GM19372 (cell line): ENCODE measurements around the gene LRRC14B.
A peak's percentile ranks its signal among the peaks of the same experiment; 100 is the strongest.

Experiments
- ATAC-seq: cut with Tn5 transposase; IDR thresholded peaks from one replicate; pipeline ENCODE4 v1.9.1; 2021; ENCODE audit warnings: mild to moderate bottlenecking, low read depth, moderate library complexity; ENCODE audit not compliant: unreplicated experiment

The LRRC14B gene

GRCh38 chr5:172841-173251, 18.4 kb upstream of the LRRC14B start:
- ATAC-seq = no peak

DNA sequence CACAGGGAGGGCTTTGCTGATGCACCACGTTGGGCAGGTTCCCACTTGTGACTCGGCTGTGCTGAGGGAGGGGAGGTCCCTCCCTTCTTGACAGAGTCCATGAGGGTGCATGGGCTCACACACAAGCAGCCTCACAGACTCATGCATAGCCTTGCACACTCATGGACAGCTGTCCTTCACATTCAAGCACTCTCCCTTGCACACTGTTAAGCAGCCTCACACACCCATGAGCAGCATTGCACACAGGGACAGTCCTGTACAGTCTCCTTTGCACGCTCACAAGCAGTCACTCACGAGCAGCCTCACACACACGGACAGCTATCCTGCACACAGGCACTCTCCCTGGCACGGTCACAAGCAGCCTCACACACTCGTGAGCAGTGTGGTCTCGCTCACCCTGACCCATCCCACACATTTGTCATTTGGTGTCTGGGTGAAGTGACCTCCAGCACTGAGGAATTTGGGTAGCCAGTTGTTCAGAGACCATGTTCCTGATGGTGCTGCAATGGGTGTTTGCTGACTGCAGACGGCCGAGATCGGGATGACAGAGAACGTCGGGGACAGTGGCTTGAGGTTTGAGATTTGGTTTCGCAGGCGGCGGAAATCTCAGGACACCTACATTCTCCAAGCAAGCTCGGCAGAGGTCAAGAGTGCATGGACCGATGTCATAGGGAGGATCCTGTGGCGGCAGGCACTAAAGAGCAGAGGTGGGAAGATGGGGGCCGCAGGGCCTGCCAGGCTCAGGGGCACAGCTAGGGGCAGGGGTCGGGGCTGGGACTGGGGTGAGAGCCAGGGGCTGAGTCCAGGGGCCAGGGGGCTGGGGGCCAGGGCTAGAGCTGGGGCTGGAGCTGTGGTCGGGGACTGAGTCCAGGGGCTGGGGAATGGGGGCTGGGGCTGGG, 17.7 kb upstream of the LRRC14B start:
- ATAC-seq = no peak

GRCh38 chr5:174291-174600, 17.0 kb upstream of the LRRC14B start:
- ATAC-seq = no peak

DNA sequence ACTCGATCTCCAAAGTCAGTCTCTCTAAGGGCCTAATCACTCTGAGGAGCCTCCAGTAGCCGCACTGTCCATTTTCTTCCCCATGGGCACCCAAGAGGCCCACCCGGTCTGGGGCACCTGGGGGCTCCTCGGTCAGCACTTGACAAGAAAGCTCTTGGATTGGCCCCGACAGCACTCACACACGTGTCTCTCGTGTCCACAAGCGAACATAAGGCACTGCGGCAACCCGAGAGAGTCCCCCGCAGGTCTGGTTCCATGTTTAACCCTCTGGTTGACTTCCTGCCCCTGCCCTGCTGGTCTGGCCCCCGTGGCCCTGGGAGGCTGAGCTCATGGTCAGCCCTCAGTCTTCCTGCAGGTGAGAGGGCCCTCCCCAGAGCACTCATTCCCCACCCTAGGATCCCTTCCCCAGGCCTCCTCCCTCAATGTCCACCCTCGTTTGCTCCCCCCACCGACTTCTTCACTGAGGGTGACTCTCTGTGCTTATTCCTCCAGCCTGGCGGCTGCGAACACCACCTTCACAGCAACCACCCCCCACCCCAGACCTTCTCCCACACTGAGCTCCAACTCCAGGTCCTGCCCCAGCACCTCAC, 16.3 kb upstream of the LRRC14B start:
- ATAC-seq = no peak

- no peak for ATAC-seq
Observed at GRCh38 chr5:176296-176823, 14.9 kb upstream of the LRRC14B start.

DNA sequence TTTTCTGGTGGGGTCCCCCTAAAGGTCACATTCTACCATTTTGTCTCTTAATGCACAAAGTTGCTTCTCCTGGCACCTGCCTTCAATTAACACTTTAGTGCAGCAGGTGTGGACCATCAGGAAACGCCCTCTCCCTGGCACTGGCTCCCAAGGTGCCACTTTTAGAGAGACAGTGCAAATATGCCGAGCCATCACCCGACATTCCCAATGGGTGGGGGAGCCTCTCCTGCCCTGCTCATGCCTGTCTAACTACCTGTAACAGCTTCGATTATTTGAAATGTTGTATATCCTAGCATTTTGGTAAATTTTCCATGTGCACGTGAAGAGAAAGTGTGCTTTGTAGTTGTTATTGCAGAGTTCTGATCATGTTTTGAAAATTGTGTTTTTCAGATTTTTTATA, 13.2 kb upstream of the LRRC14B start:
- no peak for ATAC-seq

- ATAC-seq = no peak
Observed at GRCh38 chr5:179401-179800, 11.9 kb upstream of the LRRC14B start.

- no peak for ATAC-seq
Observed at GRCh38 chr5:180286-180918, 10.9 kb upstream of the LRRC14B start.

- no peak for ATAC-seq
Observed at GRCh38 chr5:181160-181559, 10.1 kb upstream of the LRRC14B start.

DNA sequence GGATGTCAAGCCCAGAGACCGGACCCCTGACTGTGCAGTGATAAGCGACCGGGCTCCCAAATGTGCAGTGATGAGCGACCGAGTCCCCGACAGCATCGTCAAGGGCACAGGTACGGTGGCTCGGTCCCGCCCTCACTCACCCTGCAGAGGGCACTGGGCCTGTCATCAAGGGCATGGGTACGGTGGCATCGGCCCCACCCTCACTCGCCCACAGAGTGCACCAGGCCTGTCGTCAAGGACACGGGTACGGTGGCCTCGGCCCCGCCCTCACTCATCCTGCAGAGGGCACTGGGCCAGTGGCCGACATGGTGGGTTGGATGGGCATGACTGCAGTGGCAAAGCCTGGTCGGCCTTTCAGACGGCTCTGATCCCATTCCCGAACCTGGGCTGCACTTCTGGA, 9.7 kb upstream of the LRRC14B start:
- no peak for ATAC-seq

DNA sequence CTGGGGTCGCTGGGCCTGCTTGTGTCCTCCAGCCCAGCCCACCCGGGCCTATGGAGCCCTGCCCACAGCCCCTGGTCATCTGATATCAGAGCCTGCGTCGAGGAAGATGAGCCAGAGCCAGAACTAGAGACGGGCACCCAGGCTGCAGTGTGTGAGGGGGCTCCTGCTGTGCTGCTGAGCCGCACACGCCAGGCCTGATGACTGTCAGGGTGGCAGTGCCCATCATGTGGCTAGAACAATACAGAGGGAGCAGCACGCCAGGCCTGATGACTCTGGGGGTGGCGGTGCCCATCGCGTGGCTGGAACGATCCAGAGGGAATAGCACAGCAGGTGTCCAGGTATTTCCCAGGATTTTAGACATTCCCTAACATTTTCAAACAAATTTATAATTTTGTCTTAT, 9.2 kb upstream of the LRRC14B start:
- ATAC-seq = no peak

DNA sequence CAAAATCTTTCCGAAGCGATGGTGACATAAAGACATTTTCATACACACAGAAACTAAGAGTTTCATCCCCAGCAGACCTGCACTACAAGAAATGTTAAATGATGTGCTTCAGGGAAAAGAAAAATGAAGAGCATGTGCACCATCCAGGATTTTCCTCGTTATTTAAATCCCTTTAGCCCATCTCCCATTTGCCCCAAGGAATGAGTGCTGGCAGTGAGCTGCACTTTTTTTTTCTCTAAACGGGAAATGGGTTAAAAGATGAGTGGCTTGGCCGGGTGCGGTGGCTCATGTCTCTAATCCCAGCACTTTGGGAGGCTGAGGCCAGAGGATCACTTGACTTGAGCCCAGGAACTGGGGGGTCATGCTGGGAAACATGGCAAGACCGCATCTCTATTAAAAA, 6.8 kb upstream of the LRRC14B start:
- ATAC-seq = no peak

GRCh38 chr5:185095-186070, 5.9 kb upstream of the LRRC14B start:
- no peak for ATAC-seq

GRCh38 chr5:186091-187041, 4.9 kb upstream of the LRRC14B start:
- no peak for ATAC-seq

DNA sequence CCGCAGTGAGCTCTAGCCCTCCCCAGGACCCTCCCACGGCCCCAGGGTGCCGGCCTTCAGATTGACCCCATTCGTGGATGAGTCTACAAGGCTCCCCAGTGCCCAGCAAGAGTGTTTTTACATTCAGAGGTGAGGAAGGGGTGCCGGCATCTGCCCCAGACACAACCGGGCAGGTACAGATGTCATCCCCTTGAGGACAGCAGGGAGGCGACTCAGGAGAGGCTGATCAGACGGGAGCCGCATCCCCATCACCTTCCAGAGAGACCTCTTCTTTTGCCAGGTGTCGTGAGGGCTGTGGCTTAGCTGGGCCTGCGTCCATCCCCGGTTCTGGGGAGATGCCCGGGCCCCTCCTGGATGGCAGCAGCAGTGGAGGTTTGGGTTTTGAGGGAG, 4.3 kb upstream of the LRRC14B start:
- no peak for ATAC-seq

GRCh38 chr5:187617-188451, 3.5 kb upstream of the LRRC14B start:
- ATAC-seq = no peak

GRCh38 chr5:188488-189481, 2.5 kb upstream of the LRRC14B start:
- ATAC-seq = peak; percentile 88
